ENCODE measurements around the gene MOB3B.

Gene MOB3B

GRCh38 chr9:27329291-27329690 lies 200.3 kb downstream of the MOB3B start (continued):
- TF ChIP-seq ZSCAN18 (tag by site-specific recombination; IDR thresholded peaks at IDR 0.05) = no peak

DNA sequence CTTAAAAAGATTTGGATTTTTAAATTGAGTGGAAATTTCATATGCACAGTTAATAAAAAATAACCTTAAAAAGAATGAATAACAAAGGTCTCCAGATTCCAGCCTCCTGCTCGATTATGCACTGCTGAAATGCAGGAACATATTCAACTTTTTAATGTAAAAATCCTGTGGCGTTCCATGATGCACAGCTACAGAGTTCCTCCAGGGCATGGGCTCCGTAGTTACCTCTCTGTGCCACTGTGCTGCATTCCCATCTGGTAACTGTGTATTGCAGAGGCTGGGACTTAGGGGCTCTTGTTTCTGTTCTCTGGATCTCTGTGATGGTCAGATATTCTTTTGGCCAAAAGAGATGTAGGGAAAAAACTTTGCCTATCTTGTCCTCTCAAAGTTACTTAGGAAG lies 201.1 kb downstream of the MOB3B start:
- no peaks in the 10 kb centered on the region for H3K36me3 ChIP-seq (ENCODE audit: control insufficient read depth in 2 of 2, insufficient read depth in 1 of 2, low read length in 2 of 2)
- H3K9me3 ChIP-seq (ENCODE audit: control insufficient read depth, insufficient read depth, low read depth, low read length) = no peaks in the 10 kb centered on the region
- H3K27ac ChIP-seq (ENCODE audit: extremely low read depth, low read depth, low read length) = no peak overlapping the region
- TF ChIP-seq SALL2 (tag by site-specific recombination; IDR thresholded peaks at IDR 0.05; ENCODE audit: borderline replicate concordance) = no peak
- no peak for TF ChIP-seq SP2 (tag by site-specific recombination; IDR thresholded peaks at IDR 0.05)
- TF ChIP-seq, protein P1, sequence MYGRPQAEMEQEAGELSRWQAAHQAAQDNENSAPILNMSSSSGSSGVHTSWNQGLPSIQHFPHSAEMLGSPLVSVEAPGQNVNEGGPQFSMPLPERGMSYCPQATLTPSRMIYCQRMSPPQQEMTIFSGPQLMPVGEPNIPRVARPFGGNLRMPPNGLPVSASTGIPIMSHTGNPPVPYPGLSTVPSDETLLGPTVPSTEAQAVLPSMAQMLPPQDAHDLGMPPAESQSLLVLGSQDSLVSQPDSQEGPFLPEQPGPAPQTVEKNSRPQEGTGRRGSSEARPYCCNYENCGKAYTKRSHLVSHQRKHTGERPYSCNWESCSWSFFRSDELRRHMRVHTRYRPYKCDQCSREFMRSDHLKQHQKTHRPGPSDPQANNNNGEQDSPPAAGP (tag by site-specific recombination; IDR thresholded peaks at IDR 0.05) = no peak
- no peak for TF ChIP-seq ZNF48 (tag by site-specific recombination; IDR thresholded peaks at IDR 0.05)
- ChIA-PET POLR2A (no interaction called here), CTCF (interaction anchor here (0.6 to 1.7 kb wide), 4 partner anchors 119 to 219 kb away, joined by 3 to 5 read pairs (median 4); no protein-coding TSS in a partner anchor)
- no peaks in the 10 kb centered on the region for H3K4me1 ChIP-seq (ENCODE audit: control insufficient read depth, insufficient read depth, low read length)
- H3K4me3 ChIP-seq (ENCODE audit: low read depth, low read length) = no peak overlapping the region

DNA sequence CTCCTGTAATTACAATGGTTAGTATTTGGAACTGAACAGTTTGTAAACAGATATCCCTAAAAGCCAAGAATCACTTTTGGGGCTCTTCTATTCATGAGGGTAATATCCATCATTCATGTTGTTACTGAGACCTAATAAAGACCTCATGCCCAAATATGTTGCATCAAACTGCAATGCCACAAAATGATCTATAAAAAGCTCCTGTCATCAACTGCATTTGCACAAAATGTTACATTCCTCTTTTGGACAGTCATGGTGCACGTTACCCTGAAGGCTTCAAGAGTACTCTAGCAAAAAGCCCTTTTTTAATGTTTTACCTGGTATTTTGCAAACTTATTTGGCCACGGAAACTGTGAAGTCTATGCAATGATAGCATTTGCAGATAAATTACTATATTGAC lies 218.4 kb downstream of the MOB3B start:
- Histone ChIP-seq H3K9me3 (ENCODE audit: control insufficient read depth, insufficient read depth, low read depth, low read length) (no peaks in the 10 kb centered on the region), H3K27ac (ENCODE audit: extremely low read depth, low read depth, low read length) (no peak overlapping the region), H3K36me3 (ENCODE audit: control insufficient read depth in 2 of 2, insufficient read depth in 1 of 2, low read length in 2 of 2) (no peaks in the 10 kb centered on the region), H3K4me1 (ENCODE audit: control insufficient read depth, insufficient read depth, low read length) (no peaks in the 10 kb centered on the region), H3K4me3 (ENCODE audit: low read depth, low read length) (no peak overlapping the region)
- TF ChIP-seq, protein P1 (tag by site-specific recombination; IDR thresholded peaks at IDR 0.05) = no peak
- no peak for TF ChIP-seq ZNF114 (tag by site-specific recombination; IDR thresholded peaks at IDR 0.05)
- ChIA-PET CTCF (interaction anchor here (0.5 to 1.3 kb wide), 2 partner anchors 138 to 219 kb away, joined by 3 read pairs; no protein-coding TSS in a partner anchor), POLR2A (no interaction called here)

DNA sequence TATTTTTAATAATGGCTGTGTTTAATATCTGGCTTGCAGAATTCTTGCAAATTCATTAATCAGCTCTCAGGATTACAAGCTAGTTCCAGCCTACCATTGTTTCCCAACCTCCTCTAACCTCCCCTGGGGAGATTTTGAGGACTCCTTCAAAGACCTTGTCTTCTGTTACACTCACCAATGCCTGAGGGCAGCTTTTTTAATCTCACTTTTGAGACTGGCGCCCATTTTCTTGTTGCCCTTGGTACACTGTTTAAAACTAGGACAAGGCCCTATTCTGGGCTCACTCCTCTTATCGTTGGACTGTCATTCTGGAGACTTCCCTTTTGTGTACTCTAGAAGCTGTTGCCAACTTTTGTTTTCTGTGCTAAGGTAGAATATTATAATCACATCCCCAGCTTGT lies 219.0 kb downstream of the MOB3B start:
- Histone ChIP-seq H3K36me3 (ENCODE audit: control insufficient read depth in 2 of 2, insufficient read depth in 1 of 2, low read length in 2 of 2) (no peaks in the 10 kb centered on the region), H3K27ac (ENCODE audit: extremely low read depth, low read depth, low read length) (no peak overlapping the region), H3K4me3 (ENCODE audit: low read depth, low read length) (no peak overlapping the region), H3K9me3 (ENCODE audit: control insufficient read depth, insufficient read depth, low read depth, low read length) (no peaks in the 10 kb centered on the region), H3K4me1 (ENCODE audit: control insufficient read depth, insufficient read depth, low read length) (no peaks in the 10 kb centered on the region)
- POLR2A ChIA-PET = no interaction called here
- TF ChIP-seq ZNF404 (tag by site-specific recombination; IDR thresholded peaks at IDR 0.05) (no peak), TRIM28 (IDR thresholded peaks at IDR 0.05; ENCODE audit: borderline replicate concordance, low read length) (no peak), YY2 (tag by site-specific recombination; IDR thresholded peaks at IDR 0.05) (no peak), ZNF776 (tag by site-specific recombination; IDR thresholded peaks at IDR 0.05; ENCODE audit: borderline replicate concordance) (no peak), ZNF629 (tag by site-specific recombination; IDR thresholded peaks at IDR 0.05) (no peak), ZNF660 (tag by site-specific recombination; IDR thresholded peaks at IDR 0.05) (no peak)
- TF ChIP-seq, protein P2, sequence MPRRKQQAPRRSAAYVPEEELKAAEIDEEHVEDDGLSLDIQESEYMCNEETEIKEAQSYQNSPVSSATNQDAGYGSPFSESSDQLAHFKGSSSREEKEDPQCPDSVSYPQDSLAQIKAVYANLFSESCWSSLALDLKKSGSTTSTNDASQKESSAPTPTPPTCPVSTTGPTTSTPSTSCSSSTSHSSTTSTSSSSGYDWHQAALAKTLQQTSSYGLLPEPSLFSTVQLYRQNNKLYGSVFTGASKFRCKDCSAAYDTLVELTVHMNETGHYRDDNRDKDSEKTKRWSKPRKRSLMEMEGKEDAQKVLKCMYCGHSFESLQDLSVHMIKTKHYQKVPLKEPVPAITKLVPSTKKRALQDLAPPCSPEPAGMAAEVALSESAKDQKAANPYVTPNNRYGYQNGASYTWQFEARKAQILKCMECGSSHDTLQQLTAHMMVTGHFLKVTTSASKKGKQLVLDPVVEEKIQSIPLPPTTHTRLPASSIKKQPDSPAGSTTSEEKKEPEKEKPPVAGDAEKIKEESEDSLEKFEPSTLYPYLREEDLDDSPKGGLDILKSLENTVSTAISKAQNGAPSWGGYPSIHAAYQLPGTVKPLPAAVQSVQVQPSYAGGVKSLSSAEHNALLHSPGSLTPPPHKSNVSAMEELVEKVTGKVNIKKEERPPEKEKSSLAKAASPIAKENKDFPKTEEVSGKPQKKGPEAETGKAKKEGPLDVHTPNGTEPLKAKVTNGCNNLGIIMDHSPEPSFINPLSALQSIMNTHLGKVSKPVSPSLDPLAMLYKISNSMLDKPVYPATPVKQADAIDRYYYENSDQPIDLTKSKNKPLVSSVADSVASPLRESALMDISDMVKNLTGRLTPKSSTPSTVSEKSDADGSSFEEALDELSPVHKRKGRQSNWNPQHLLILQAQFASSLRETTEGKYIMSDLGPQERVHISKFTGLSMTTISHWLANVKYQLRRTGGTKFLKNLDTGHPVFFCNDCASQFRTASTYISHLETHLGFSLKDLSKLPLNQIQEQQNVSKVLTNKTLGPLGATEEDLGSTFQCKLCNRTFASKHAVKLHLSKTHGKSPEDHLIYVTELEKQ (tag by site-specific recombination; IDR thresholded peaks at IDR 0.05; ENCODE audit: borderline replicate concordance) = no peak
- CTCF ChIA-PET = interaction anchor here (0.5 to 1.3 kb wide), 3 partner anchors 22 to 220 kb away, joined by 3 to 9 read pairs (median 3); no protein-coding TSS in a partner anchor

Measured in HEK293 (cell line).